RWPE1 (cell line): Measurements from ENCODE around the gene ZFPM1.

Experiments
- CTCF ChIA-PET: fragments of 350-600 bp; sonication (Branson Sonifier 250); formaldehyde crosslinking; extraction: SDS; loops from one replicate; lab custom pipeline; 2021; lab: Yijun Ruan, JAX
- POLR2A ChIA-PET: fragments of 400-600 bp; formaldehyde crosslinking; extraction: SDS; loops from one replicate; lab custom pipeline; 2020; ENCODE audit warnings: antibody characterized with exemption; ENCODE audit not compliant: low non-redundant PET; lab: Yijun Ruan, JAX
- DNase-seq: peaks from one replicate; pipeline ENCODE4 v3.0.0; 2012; ENCODE audit warnings: low spot score
- H3K27ac ChIP-seq: fragments of 450-650 bp; 2 replicates; pipeline ENCODE4 v1.5.1; 2017
- TF ChIP-seq, protein P1 (sequence below): fragments of 450-650 bp; conservative IDR thresholded peaks from 2 replicates; pipeline ENCODE4 v1.5.1; 2017; ENCODE audit warnings: low read depth, mild to moderate bottlenecking

Gene ZFPM1

DNA sequence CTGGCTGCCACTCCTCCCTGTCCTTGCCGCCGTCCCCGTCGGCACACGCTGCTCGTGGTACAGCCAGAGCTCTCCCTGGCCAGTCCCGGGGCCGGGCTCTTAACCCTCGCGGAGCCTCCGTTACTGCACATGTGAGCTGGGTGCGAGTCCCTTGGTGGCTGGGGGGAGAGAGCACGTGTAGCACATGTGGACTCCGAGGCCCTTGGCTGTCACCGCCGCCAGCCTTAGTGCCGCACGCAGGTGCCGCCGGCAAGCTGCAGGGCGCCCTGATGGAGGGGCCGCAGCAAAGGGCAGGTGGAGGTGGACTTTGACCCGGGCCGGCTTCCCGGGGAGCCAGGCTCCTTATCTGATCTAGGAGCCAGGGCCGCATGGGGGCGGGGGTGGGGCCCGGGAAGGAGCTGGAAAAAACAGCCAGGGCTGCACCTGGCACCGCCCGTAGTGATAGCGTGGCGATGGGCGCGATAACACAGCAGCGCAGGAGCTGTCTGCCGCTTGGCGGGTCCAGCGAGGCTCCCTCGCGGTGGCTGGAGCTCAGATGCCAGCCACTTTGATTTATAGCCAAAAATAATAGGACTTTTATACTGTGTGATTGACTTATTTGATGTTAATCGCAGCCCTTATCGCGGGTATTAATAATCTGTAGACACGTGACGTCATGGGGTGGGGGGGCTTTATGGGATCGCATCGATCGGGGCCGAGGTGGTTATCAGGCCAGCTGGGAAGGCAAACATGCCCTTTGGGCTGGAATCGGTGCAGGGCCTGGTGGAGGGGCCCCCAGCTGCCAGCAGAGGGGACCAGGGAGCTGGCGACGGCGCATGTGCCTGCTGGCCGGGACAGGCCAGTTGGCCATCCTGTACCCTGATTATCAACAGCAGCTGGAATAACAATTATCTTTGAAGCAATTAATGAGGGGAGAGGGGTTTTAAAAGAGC lies 35.1 kb downstream of the ZFPM1 start:
- POLR2A ChIA-PET: interaction anchor here (0.6 kb wide), 1 partner anchor 73 kb away, joined by 3 read pairs; no protein-coding TSS in a partner anchor
- H3K27ac ChIP-seq: no peak overlapping the region
- CTCF ChIA-PET: interaction anchor here (0.5 kb wide), 1 partner anchor 17 kb away, joined by 3 read pairs; no protein-coding TSS in a partner anchor
- TF ChIP-seq, protein P1, sequence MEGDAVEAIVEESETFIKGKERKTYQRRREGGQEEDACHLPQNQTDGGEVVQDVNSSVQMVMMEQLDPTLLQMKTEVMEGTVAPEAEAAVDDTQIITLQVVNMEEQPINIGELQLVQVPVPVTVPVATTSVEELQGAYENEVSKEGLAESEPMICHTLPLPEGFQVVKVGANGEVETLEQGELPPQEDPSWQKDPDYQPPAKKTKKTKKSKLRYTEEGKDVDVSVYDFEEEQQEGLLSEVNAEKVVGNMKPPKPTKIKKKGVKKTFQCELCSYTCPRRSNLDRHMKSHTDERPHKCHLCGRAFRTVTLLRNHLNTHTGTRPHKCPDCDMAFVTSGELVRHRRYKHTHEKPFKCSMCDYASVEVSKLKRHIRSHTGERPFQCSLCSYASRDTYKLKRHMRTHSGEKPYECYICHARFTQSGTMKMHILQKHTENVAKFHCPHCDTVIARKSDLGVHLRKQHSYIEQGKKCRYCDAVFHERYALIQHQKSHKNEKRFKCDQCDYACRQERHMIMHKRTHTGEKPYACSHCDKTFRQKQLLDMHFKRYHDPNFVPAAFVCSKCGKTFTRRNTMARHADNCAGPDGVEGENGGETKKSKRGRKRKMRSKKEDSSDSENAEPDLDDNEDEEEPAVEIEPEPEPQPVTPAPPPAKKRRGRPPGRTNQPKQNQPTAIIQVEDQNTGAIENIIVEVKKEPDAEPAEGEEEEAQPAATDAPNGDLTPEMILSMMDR: no peak
- DNase-seq: no peak

DNA sequence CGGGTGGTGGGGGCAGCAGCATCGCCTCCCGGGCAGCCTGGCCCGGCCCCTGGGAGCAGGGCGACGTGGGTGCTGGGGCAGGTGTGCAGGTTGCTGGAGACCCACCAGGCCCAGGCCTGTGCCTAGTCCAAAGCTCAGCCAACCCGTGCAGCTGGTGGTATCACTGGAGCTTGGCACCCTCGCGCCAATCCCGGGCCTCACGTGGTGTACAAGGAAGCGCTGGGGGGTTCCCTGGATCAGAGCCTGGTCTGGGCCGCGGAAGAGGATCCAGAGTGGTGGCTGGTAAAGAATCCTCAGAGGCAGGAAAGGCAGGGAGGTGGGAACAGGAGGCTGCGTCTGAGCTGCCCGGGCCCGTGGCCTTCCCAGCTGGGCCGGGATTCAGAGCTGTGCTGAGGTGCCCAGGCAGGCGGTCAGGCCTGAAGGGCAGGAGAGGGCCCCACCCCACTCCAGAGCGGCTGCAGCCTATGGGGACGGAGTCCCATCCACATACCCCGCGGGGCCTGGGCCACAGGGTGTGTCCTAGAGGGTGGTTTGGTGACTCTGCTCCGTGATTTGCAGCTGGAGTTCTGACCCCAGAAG lies 36.2 kb downstream of the ZFPM1 start:
- no peak for DNase-seq
- POLR2A ChIA-PET: no interaction called here
- CTCF ChIA-PET: no interaction called here

DNA sequence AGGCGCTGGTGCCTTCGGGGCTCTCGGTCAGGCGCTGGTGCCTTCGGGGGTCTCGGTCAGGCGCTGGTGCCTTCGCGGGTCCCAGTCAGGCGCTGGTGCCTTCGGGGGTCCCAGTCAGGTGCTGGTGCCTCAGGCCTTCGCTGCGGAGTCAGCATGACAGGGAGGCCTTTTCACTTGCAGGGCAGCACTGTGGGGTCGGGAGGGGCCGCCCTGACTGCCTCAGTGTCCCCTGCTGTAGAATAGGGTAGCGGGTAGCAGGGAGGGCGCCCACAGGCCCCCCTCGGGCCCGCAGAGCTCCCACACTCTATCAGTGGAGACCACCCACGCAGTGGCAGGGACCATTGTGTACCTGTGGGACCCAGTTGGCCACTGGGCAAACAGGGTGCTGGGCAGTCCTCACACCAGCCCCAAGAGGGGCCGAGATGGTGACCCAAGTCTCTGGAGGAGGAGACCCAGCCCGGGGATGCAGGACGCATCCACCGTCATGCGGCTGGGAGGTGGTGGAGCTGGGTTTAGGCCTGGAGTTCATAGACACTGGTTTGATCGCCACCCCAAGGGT lies 38.0 kb downstream of the ZFPM1 start:
- TF ChIP-seq, protein P1: no peak
- ChIA-PET POLR2A (no interaction called here), CTCF (interaction anchor here (0.8 kb wide), 1 partner anchor 1854 kb away, joined by 3 read pairs; no protein-coding TSS in a partner anchor)
- no peak overlapping the region for H3K27ac ChIP-seq
- DNase-seq: no peak

More for the DNA sequence above, 36.2 kb downstream of the ZFPM1 start:
- no peak overlapping the region for H3K27ac ChIP-seq
- TF ChIP-seq, protein P1: no peak

DNA sequence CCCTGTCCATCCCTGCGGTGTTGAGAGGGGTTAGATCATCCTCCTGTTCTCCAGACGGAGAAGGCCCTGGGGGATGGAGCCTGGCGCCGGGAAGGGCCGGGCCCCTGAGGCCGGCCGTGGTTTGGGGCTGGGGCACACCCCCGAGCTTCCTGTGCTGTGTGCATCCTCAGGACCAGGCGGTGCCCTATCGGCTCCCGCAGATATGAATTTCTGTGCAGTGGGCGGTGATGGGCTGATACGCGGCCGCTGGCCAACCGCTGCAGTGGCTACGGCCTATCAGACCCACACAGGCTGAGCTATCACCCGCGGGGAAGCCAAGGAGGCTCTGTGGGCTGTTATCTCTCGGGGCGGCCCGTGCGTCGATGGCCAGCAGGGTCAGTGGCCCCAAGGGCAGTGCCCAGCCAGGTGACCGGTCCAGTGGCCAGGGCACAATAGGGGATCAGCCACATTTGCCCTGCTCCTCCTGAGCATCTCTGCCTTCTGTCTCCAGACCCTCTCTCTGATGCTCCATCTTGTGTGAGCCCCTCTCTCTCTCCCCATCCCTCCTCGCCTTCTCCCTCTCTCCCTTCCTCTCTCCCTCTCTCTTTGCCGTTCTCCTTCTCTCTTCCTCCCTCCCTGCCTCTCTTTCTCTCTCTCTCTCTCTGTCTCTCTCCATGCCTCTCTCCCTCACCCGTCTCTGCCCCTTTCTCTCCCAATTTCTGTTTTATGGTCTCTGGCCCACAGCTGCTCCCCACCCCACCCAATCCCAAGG lies 38.7 kb downstream of the ZFPM1 start:
- H3K27ac ChIP-seq: no peak overlapping the region
- TF ChIP-seq, protein P1: no peak
- CTCF ChIA-PET: no interaction called here
- POLR2A ChIA-PET: no interaction called here
- no peak for DNase-seq

DNA sequence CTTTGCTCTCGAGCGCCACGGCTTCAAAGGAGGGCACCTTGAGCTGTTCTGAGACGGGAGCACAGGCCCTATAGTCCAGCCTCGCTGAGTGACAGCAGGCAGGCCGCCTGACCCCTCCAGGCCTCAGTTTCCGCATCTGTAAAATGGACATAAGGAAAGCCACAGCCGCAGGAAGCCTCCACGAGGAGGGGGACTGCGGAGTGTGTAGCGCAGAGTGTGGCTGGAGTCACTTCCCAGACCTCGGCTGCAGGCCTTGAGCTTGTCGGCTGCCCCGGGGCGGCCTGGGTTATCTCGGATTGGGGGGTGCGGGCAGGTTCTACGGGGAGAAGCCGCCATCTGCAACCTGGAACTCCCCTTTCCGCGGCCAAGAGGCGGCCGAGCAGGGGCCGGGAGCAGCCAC lies 40.8 kb downstream of the ZFPM1 start:
- ChIA-PET POLR2A (no interaction called here), CTCF (interaction anchor here (0.6 to 1.5 kb wide), 2 partner anchors 11 to 788 kb away, joined by 3 to 4 read pairs; no protein-coding TSS in a partner anchor)
- DNase-seq: no peak
- H3K27ac ChIP-seq: no peak overlapping the region
- TF ChIP-seq, protein P1: no peak
